Gastrocnemius medialis (tissue), 4 donors: ENCODE results near the gene LRP4.

Experiments
- CTCF ChIP-seq, 5 experiments: fragments of 450-650 bp in 3 of 5; fragments of 200-600 bp in 2 of 5; sonication (generic) in 2 of 5; IDR thresholded peaks in 4 of 5; conservative IDR thresholded peaks in 1 of 5; 1 replicate in 4 of 5; 2 replicates in 1 of 5; pipeline ENCODE4 v1.5.1; 2016 to 2019; ENCODE audit warnings: antibody characterized with exemption in 5 of 5, mild to moderate bottlenecking in 3 of 5, moderate library complexity in 3 of 5
- POLR2A ChIP-seq, 2 donors: fragments of 450-650 bp; IDR thresholded peaks; one replicate each; pipeline ENCODE4 v1.6.1; 2017; ENCODE audit warnings: antibody characterized with exemption in 2 of 2, mild to moderate bottlenecking in 2 of 2, moderate library complexity in 2 of 2

- no peak for TF ChIP-seq CTCF (IDR thresholded peaks at IDR 0.05 in 4 of 5, conservative IDR thresholded peaks at IDR 0.05 in 1 of 5)
- no peak for TF ChIP-seq POLR2A (IDR thresholded peaks at IDR 0.05)
These were observed 71.9 kb downstream of the LRP4 start for GRCh38 chr11:46846510-46846830.
